Measurements from ENCODE around the gene EPHA8. TPM values are rescaled to one million over a fixed set of nuclear protein-coding genes. Genes with fewer than 3 reads are reported as not detected.

Gene EPHA8
- total and polyA plus RNA-seq, 2 of the 13 experiments (the other 11 are each of a cell fraction or from before 2014, with no cell fraction given) = not detected

DNA sequence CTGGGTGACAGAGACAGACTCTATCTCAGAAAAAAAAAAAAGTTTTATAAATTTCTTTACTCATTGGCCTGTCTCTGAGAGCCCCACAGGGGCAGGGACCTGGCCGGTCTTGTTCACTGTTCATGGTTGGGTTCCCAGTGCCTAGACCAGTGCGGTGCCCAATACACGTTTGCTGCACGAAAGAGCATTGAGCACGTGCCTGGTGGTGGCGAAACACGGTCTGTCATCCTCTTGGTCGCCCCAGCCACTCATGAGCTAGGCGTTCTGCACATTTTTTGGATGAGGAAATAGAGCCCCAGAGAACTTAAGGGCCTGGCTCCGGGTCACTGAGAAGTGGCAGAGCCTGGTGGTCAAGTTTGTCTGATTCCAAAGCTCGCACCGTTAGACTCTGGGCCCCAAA is 18.7 kb upstream of the EPHA8 start (continued):
- TF ChIP-seq, protein P1, sequence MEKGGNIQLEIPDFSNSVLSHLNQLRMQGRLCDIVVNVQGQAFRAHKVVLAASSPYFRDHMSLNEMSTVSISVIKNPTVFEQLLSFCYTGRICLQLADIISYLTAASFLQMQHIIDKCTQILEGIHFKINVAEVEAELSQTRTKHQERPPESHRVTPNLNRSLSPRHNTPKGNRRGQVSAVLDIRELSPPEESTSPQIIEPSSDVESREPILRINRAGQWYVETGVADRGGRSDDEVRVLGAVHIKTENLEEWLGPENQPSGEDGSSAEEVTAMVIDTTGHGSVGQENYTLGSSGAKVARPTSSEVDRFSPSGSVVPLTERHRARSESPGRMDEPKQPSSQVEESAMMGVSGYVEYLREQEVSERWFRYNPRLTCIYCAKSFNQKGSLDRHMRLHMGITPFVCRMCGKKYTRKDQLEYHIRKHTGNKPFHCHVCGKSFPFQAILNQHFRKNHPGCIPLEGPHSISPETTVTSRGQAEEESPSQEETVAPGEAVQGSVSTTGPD (CRISPR knock-in tag; IDR thresholded peaks at IDR 0.05) = no peak
- TF ChIP-seq HOXA7 (CRISPR knock-in tag; IDR thresholded peaks at IDR 0.05) (no peak), ZFX (CRISPR knock-in tag; IDR thresholded peaks at IDR 0.05; ENCODE audit: low read depth) (no peak)

DNA sequence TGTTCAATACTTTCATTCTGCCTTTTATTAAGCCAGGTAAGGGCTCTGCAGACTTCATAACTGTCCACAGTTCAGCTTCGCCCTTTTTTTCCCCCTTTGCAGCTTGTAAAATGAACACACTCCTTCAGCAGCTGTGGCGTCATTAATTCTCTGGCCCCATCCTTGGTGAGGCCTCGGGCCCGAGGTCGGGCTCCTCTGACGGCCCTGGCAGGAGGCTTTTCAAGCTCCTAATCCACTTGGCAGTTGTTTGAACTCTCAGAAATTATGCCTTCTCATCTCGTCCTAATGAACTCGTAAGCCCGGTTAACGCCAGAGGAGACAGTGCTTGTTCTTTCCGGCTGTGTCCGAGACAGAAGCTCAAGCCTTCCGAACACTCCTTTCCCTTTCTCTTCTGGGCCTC is 18.1 kb upstream of the EPHA8 start:
- Histone ChIP-seq H3K9ac (ENCODE audit: insufficient read depth, low read depth, low read length) (no peak overlapping the region), H3K36me3 (replicated peaks in 1 of 2; ENCODE audit: control insufficient read depth in 1 of 2, insufficient read depth in 2 of 2, low read length in 2 of 2) (no peaks in the 10 kb centered on the region)
- CTCF ChIA-PET (ENCODE audit: low intra/inter-chr PET ratio, low total read pairs) = no interaction called here
- TF ChIP-seq, protein P2, sequence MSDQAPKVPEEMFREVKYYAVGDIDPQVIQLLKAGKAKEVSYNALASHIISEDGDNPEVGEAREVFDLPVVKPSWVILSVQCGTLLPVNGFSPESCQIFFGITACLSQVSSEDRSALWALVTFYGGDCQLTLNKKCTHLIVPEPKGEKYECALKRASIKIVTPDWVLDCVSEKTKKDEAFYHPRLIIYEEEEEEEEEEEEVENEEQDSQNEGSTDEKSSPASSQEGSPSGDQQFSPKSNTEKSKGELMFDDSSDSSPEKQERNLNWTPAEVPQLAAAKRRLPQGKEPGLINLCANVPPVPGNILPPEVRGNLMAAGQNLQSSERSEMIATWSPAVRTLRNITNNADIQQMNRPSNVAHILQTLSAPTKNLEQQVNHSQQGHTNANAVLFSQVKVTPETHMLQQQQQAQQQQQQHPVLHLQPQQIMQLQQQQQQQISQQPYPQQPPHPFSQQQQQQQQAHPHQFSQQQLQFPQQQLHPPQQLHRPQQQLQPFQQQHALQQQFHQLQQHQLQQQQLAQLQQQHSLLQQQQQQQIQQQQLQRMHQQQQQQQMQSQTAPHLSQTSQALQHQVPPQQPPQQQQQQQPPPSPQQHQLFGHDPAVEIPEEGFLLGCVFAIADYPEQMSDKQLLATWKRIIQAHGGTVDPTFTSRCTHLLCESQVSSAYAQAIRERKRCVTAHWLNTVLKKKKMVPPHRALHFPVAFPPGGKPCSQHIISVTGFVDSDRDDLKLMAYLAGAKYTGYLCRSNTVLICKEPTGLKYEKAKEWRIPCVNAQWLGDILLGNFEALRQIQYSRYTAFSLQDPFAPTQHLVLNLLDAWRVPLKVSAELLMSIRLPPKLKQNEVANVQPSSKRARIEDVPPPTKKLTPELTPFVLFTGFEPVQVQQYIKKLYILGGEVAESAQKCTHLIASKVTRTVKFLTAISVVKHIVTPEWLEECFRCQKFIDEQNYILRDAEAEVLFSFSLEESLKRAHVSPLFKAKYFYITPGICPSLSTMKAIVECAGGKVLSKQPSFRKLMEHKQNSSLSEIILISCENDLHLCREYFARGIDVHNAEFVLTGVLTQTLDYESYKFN (CRISPR knock-in tag; conservative IDR thresholded peaks at IDR 0.05) = no peak
- TF ChIP-seq KDM1A (CRISPR knock-in tag; IDR thresholded peaks at IDR 0.05) = no peak
- no peak for TF ChIP-seq GATAD1 (CRISPR knock-in tag; IDR thresholded peaks at IDR 0.05)
- no peak for TF ChIP-seq SMARCC2 (IDR thresholded peaks at IDR 0.05)
- no peak for TF ChIP-seq RFX1 (IDR thresholded peaks at IDR 0.05)
- TF ChIP-seq TAF15 (IDR thresholded peaks at IDR 0.05; ENCODE audit: low read depth, low read length, poor library complexity, severe bottlenecking) = no peak
- TF ChIP-seq, protein P3, sequence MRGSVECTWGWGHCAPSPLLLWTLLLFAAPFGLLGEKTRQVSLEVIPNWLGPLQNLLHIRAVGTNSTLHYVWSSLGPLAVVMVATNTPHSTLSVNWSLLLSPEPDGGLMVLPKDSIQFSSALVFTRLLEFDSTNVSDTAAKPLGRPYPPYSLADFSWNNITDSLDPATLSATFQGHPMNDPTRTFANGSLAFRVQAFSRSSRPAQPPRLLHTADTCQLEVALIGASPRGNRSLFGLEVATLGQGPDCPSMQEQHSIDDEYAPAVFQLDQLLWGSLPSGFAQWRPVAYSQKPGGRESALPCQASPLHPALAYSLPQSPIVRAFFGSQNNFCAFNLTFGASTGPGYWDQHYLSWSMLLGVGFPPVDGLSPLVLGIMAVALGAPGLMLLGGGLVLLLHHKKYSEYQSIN (CRISPR knock-in tag; IDR thresholded peaks at IDR 0.05; ENCODE audit: borderline replicate concordance) = no peak
- TF ChIP-seq ZEB1 (IDR thresholded peaks at IDR 0.05; ENCODE audit: insufficient replicate concordance, low read depth) = no peak
- TF ChIP-seq, protein P4, sequence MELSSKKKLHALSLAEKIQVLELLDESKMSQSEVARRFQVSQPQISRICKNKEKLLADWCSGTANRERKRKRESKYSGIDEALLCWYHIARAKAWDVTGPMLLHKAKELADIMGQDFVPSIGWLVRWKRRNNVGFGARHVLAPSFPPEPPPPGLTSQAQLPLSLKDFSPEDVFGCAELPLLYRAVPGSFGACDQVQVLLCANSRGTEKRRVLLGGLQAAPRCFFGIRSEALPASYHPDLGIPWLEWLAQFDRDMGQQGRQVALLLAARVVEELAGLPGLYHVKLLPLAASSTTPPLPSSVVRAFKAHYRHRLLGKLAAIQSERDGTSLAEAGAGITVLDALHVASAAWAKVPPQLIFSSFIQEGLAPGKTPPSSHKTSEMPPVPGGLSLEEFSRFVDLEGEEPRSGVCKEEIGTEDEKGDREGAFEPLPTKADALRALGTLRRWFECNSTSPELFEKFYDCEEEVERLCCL (CRISPR knock-in tag; IDR thresholded peaks at IDR 0.05; ENCODE audit: borderline replicate concordance) = no peak
- TF ChIP-seq, protein P5, sequence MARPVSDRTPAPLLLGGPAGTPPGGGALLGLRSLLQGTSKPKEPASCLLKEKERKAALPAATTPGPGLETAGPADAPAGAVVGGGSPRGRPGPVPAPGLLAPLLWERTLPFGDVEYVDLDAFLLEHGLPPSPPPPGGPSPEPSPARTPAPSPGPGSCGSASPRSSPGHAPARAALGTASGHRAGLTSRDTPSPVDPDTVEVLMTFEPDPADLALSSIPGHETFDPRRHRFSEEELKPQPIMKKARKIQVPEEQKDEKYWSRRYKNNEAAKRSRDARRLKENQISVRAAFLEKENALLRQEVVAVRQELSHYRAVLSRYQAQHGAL (CRISPR knock-in tag; IDR thresholded peaks at IDR 0.05; ENCODE audit: not compliant biosample characterization) = no peak
- TF ChIP-seq TEAD2 (CRISPR knock-in tag; IDR thresholded peaks at IDR 0.05) = no peak

More for the DNA sequence above, 18.1 kb upstream of the EPHA8 start:
- FAIRE-seq = no peak
- H3K9me3 ChIP-seq (ENCODE audit: low read length) = no peaks in the 10 kb centered on the region
- intact Hi-C loops (cut with micrococcal nuclease; ENCODE audit: unreplicated experiment) = no loop called here
- DNase-seq (ENCODE audit: low spot score) = no peak
- no peaks in the 10 kb centered on the region for H4K20me1 ChIP-seq (ENCODE audit: insufficient read depth, low read length)
- H3K27me3 ChIP-seq (ENCODE audit: control insufficient read depth in 1 of 2, insufficient read depth in 2 of 2, low read length in 2 of 2) = peaks cover 9 to 48% of the 10 kb centered on the region in 2 experiments
- no TSS peak for BruUV-seq (replicated peaks)
- no peak for ATAC-seq
- peaks cover 17% of the 10 kb centered on the region for H3K4me1 ChIP-seq (ENCODE audit: insufficient read depth, low read length)
- POLR2A ChIA-PET = no interaction called here
- in situ Hi-C loops (cut with HindIII; ENCODE audit: extremely low pct_ligation_motif_present, low pct_unique_long_range_greater_than_20kb) = no loop called here
- WGBS (ENCODE audit: low lambda C conversion rate) = 29% methylated on average over 13 of the region's 13 CpGs
- no peak overlapping the region for H3K4me2 ChIP-seq (ENCODE audit: low read depth, low read length)
- H2AFZ ChIP-seq (ENCODE audit: low read length) = no peak overlapping the region
- no peaks in the 10 kb centered on the region for H3K79me2 ChIP-seq (ENCODE audit: insufficient read depth, low read length)
- no peak overlapping the region for H3K4me3 ChIP-seq (replicated peaks in 1 of 3; ENCODE audit: insufficient read depth in 1 of 3, low read depth in 2 of 3, low read length in 3 of 3)
- no peak overlapping the region for H3K27ac ChIP-seq (ENCODE audit: extremely low read length, insufficient read depth, low read length)
